Raji (cell line): ENCODE results near the gene C1GALT1.

ENCODE experiments used
- POLR2A ChIP-seq: IDR thresholded peaks from 2 replicates; pipeline ENCODE4 v1.6.1; 2011; ENCODE audit warnings: low read depth, low read length, control low read depth; ENCODE audit not compliant: insufficient read depth

Gene C1GALT1

DNA sequence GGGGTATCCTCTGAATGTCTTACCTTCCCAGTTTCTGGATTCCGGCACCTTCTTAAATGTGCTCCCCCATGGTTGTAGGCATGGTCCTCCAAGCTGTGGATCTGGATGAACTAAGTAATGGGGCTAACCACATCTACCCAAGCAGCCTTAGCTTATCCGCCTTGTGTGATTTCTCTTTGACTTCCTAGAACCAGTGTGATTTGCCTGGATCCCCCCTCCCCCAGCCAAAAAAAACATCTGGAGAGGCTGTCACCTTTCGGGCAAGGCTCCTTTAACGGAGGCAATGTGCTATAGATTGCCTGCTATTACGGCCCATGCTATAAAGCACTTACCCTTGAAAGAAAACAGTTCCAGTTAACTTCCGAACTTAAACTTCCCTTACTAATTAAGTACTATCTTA, 33.9 kb downstream of the C1GALT1 start:
- TF ChIP-seq POLR2A, result no peak

GRCh38 chr7:7219216-7219615, 36.9 kb downstream of the C1GALT1 start:
- TF ChIP-seq POLR2A, result no peak

GRCh38 chr7:7220821-7221220, 38.5 kb downstream of the C1GALT1 start:
- no peak for TF ChIP-seq POLR2A

DNA sequence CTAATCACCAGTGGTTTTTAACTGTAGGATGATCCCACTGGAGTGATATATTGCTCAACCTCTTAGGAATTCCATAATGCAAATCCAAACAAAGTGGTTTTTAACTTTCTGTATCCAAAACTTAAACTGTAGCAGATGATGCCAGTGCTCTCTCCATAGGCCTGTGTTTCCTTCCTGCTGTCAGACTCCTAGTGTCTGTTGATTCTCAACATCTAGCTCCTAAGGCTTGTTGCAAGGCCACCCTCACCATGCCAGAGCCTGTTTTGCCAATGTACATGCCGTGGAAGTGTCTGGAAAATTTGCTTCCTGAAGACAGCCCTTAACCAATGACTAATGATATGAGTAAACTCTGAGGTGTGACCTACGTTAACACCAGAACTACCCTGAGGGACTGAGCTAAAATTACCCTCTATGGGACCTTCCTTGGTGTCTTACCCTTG, 39.3 kb downstream of the C1GALT1 start:
- TF ChIP-seq POLR2A, result no peak

DNA sequence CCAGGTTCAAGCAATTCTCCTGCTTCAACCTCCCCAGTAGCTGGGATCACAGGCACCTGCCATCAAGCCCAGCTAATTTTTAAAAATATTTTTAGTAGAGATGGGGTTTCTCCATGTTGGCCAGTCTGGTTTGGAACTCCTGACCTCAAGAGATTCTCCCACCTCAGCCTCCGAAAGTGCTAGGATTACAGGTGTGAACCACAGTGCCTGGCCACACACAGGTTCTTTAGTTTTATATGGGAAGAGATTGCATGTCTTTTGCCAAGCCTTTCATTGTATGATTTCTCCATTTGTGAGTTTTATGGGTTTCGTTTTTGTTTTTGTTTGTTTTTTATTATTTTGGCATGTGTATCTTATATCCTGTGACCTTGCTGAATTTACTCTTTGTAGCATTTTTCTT, 40.9 kb downstream of the C1GALT1 start:
- no peak for TF ChIP-seq POLR2A

GRCh38 chr7:7226407-7226806, 44.1 kb downstream of the C1GALT1 start:
- no peak for TF ChIP-seq POLR2A

DNA sequence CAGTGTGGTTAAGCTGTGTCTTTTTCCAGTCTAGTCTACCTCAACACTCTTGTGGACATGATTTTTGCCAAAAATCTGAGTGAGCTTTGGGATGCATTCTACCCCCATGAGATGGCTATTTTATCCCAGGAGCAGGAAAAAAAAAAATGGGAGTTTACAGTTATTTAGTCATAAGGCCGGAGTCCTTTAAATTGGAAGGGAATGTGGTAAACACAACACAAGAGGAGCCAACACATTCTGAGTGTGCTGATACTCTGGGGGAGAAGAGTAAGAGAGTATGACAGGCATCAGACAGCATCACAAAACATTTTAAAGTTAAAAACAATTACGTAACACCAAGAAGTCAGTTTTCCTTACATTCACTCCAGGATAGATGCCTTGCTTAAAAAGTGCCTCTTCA, 46.1 kb downstream of the C1GALT1 start:
- TF ChIP-seq POLR2A, result no peak

DNA sequence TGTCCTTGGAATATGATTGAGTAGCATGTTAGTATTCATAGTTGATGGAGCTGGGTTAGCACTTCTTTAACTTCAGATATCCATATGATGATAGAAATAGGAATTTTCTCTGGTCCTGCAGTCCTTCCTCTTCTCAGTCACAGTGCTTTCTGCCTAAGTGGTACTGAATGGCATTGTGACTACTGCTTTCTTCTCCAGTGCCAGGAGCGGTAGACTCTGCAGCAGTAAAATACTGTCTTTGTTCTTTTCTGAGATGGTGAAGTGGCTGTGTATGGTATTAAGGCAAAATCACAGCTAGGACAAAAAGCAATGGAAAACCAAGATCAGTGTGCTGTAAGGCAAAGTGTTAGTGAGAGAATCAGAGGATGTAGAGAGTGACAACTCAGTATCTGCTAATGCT, 46.6 kb downstream of the C1GALT1 start:
- no peak for TF ChIP-seq POLR2A

DNA sequence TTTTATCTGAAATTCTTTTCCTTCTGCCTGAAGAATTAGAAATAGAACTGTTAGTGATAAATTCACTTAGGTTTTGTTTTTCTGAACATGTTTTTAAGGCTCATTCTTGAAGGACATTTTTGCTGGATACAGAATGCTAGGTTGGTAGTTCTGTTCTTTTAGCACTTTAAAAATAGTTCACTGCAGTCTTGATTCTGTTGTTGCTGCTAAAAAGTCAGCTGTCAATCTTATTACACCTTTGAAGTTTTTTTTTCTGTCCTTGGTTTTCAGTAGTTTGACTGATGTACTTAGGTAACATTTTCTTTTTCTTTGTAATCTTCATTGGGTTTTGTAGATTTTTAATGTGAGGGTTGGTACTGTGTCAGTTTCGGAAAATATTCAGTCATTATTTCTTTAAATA, 48.7 kb downstream of the C1GALT1 start:
- no peak for TF ChIP-seq POLR2A

DNA sequence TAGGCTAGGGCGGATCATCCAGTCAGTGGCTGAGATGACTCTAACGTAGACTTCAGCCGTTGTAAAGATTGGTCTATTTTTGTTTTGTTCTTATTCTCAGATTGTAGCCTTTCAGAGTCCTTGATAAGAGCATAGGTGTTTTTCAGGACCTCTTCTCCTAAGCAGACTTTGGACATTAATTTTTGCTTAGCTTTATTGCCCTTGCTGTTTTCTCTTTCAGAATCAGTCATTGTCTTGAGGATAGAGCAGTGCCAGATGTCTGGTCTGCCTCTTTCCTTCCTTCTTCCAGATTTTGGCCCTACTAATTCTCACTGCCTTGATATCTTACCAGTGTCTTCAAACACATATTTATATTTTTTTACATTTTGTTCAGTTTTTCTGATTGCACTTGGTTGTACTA, 49.5 kb downstream of the C1GALT1 start:
- no peak for TF ChIP-seq POLR2A

GRCh38 chr7:7235347-7235746, 53.0 kb downstream of the C1GALT1 start:
- no peak for TF ChIP-seq POLR2A

- TF ChIP-seq POLR2A, result no peak
Measured at GRCh38 chr7:7236041-7236440, 53.7 kb downstream of the C1GALT1 start.

DNA sequence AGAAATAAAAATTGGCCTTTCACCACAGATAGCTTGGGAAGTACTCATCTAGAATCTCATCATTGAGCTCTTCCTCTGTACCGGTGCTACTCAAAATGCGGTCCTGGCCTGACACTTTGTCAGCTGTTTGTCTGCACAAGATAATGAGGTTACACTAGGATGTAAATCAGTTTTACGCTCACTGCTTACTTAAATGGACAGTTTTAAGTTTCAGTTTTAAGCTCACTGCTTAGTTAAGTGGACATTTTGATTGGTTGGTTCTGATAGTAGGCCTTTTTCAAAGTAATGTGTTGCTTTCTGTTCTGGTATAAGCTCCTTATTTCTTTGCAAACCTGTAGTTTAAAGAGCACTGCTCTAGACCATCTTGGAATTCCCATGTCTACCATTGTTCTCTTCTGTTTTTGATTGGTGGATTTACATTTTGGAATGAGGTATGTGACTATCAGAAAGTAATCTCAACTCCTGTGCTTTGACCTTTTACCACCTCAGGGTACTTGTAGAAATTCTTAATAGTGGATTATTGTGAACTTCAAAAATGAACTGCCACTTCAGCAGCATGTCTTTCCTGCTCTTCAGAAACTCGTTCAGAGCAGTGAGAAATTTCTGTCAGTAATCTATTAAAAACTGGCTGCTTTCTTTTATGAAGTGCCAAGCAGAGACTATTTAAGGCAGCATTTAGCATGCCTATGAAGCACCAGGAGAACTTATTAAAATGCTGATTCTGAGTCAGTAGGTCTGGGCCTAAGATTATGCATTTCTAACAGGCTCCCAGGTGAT, 55.0 kb downstream of the C1GALT1 start:
- TF ChIP-seq POLR2A, result no peak

GRCh38 chr7:7237978-7238267, 55.6 kb downstream of the C1GALT1 start:
- TF ChIP-seq POLR2A, result no peak

- TF ChIP-seq POLR2A, result no peak
Measured at GRCh38 chr7:7239346-7239745, 57.0 kb downstream of the C1GALT1 start.

DNA sequence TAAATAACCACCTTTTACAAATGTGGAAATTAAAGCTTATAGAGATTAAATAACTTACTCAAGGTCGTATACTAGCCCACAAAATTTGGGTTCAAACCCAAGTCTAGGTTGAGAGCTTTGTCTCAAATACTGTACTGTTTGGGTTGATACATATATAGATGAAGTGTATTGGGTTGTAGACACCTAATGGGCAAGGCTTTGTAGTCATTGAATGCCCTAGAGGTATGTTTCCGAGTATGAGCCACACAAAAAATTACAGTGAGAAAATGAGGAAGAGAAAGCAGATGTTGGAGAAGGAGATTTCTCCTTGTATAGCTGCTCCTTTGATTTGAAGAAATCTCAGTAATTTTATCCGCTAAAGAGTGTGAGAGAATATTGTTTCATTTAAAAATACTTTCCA, 60.6 kb downstream of the C1GALT1 start:
- TF ChIP-seq POLR2A, result no peak

DNA sequence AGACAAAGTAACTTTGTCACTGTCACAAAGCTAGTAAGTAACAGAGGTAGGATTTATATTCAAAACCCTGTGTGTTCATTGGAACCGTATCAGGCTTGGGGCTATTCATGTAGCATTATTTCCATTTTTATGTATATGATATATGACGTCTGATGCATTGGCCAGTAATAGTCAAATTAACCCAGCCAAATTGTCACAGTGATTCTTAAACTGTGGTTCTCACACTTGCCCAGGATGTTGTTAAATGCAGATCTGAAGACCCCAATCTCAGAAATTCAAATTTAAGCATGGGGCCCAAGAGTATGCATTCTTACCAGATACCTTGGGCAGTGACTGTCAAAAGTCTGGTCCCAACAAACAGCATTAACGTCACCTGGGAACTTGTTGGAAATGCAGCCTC, 63.9 kb downstream of the C1GALT1 start:
- TF ChIP-seq POLR2A, result no peak

DNA sequence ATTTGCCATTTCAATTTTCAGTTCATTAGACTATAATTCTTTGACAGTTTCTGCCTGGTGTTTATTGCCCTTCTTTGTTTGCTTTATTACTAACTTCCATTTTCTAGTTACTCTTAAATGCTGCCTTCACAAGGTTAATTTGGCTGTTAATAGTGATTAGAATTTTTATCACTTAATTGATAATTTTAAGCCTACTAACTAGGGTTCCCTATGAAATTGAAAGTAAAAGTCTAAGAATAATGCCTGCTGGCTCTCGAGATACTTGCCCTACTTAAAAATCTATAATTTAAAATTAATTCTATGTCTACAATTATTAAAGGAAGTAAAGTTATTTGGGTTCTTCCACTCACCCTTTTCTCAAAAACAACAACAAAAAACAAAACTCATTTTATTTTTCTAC, 65.3 kb downstream of the C1GALT1 start:
- no peak for TF ChIP-seq POLR2A

- no peak for TF ChIP-seq POLR2A
Measured at GRCh38 chr7:7249814-7250213, 67.5 kb downstream of the C1GALT1 start.
